Fibroblast of villous mesenchyme (primary cell): ENCODE data around the gene TRIM59. TPM values are rescaled to one million over a fixed set of nuclear protein-coding genes. Genes with fewer than 3 reads are reported as not detected.
A peak's percentile ranks its signal among the peaks of the same experiment; 100 is the strongest.

Experiments used
- DNase-seq: peaks from one replicate; pipeline ENCODE4 v3.0.0-alpha.2; 2010; ENCODE audit warnings: low read depth
- H3K4me3 ChIP-seq: 2 replicates; pipeline ENCODE4 v1.5.1; 2011; ENCODE audit warnings: low read depth, mild to moderate bottlenecking, low read length
- total RNA-seq: library from RNA; depleted of rRNA; stranded (reverse); fragments of >200 nt; gene quantifications from 2 replicates; pipeline ENCODE4 v1.2.3, GENCODE V29; 2012
- TF ChIP-seq, protein P1 (sequence below): IDR thresholded peaks from 2 replicates; pipeline ENCODE4 v1.5.1; 2012; ENCODE audit warnings: low read depth, mild to moderate bottlenecking, low read length; ENCODE audit not compliant: insufficient read depth

TRIM59 gene, protein sequence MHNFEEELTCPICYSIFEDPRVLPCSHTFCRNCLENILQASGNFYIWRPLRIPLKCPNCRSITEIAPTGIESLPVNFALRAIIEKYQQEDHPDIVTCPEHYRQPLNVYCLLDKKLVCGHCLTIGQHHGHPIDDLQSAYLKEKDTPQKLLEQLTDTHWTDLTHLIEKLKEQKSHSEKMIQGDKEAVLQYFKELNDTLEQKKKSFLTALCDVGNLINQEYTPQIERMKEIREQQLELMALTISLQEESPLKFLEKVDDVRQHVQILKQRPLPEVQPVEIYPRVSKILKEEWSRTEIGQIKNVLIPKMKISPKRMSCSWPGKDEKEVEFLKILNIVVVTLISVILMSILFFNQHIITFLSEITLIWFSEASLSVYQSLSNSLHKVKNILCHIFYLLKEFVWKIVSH
- total RNA-seq, result 29.6 and 47.5 TPM in 2 replicates

DNA sequence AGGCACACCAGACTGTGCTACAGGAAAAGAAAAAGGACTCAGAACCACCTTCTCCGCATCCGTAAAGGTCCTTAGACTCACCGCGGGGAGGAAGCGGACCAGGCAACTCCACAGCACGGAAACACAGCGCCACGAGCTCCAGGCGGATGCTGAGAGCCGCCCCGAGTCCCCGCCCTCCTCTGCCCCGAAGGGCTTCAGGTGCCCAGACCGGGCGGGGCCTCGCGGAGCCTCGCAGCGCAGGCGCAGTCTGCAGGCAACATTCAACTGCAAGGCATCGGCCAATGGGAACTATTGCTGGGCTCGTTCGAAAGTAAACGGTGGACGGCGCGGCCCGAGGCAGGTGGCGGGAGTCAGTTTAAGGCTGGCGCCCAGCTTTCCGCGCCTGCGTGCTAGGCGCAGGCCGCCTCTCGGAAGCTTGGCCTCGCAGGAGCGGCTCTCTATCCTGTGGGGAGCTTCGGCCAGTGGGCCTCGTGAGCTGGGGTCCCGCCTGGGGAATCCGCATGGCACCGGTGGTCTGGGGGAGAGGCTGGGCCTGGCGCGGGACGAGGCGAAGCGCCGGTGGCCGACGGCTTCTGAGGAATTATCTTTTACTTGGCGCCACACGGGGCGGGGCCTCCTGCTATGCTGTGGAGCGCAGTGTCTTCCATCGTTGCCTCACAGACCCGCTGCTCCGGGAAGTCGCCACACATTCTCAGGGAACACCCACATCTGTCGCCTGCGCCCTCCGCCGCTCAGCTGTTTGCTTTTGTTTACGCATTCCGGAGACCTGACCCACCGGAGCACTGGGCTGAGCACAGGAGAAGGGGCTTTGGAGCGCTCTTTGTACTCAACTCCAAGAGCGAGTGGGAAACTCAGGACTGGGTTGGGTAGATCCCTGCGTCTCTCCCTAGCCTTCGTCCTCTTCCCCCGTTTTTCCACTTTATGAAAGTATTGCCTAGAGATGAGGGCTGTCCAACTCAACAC lies at the start of gene TRIM59:
TRIM59 (minus strand) TSS at position 151 of the 963 bp plus-strand sequence. CDS start 10,603 bp downstream, outside the sequence.
- TF ChIP-seq, protein P1, sequence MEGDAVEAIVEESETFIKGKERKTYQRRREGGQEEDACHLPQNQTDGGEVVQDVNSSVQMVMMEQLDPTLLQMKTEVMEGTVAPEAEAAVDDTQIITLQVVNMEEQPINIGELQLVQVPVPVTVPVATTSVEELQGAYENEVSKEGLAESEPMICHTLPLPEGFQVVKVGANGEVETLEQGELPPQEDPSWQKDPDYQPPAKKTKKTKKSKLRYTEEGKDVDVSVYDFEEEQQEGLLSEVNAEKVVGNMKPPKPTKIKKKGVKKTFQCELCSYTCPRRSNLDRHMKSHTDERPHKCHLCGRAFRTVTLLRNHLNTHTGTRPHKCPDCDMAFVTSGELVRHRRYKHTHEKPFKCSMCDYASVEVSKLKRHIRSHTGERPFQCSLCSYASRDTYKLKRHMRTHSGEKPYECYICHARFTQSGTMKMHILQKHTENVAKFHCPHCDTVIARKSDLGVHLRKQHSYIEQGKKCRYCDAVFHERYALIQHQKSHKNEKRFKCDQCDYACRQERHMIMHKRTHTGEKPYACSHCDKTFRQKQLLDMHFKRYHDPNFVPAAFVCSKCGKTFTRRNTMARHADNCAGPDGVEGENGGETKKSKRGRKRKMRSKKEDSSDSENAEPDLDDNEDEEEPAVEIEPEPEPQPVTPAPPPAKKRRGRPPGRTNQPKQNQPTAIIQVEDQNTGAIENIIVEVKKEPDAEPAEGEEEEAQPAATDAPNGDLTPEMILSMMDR, result no peak
- DNase-seq, result peak; percentile 97
- peak within 1 kb of the TSS; percentile 80 for H3K4me3 ChIP-seq

DNA sequence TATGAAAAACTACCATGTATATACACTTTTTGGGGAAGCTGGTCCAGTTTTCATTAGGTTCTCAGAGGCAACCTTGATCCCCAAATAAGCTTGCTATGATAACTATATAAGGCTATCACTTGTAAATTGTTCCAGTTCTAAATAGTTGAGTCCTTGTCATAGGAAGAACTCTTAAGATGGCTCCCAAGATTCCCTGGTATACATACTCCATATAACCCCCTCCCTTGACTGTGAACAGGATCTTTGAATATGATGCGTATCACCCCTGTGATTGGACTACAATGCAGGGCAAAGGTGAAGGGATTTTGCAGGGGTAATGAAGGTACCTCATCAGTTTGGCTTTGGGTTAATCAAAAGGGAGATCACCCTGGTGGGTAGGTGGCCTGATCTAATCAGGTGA lies 48.6 kb upstream of the TRIM59 start:
- H3K4me3 ChIP-seq, result no peak overlapping the region
- DNase-seq, result no peak
- TF ChIP-seq, protein P1, result no peak

DNA sequence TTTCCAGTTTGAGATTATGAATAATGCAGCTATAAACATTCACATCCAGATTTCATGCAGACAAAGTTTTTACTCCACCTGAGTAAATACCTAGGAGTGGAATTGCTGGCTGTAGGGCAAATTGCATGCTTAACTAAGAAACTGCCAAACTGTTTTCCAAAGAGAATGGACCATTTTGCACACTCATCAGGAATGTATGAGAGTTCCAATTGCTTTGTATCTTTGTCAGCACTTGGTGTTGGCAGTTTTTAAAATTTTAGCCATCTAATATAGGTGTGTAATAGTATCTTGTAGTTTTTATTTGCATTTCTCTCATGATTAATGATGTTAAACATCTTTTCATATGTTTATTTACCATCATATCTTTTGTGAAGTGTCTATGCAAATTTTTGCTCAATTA lies 40.6 kb upstream of the TRIM59 start:
- TF ChIP-seq, protein P1, result no peak
- DNase-seq, result no peak
- H3K4me3 ChIP-seq, result no peak overlapping the region

DNA sequence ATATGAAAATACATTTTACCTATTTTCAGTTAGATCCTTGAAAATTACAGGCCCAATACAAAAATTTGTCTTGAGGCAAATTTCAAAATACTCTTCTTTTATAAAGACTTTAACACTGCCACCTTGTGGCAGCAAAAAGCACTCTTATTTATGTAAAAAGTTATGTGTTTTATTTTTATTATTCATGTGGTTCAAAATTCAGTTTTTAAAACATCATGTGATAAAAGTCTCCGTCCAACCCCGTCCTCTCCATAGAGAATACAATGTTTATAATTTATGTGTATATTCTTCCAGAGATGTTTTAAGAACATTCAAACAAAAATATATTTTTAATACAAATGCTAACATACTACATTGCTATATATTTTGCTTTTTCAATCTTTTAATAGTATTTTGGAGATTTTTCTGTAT lies 36.9 kb upstream of the TRIM59 start:
- no peak overlapping the region for H3K4me3 ChIP-seq
- DNase-seq, result peak; percentile 74
- TF ChIP-seq, protein P1, result peak; percentile 53

DNA sequence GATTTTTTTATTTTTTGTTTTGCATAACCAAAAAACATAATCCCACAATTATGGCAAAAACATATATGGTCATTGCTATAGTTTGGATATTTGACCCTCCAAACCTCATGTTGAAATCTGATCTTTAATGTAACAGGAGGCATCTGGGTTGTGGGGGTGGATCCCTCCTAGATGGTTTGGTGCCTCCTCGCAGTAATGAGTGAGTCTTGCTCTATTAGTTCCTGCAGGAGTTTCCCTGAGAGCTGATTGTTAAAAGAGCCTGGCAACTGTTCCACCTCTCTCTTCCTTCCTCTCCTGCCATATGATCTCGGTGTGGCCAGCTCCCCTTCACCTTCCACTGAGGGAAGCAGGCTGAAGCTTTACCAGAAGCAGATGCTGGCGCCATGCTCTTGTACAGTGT lies 33.2 kb upstream of the TRIM59 start:
- TF ChIP-seq, protein P1, result no peak
- no peak for DNase-seq

DNA sequence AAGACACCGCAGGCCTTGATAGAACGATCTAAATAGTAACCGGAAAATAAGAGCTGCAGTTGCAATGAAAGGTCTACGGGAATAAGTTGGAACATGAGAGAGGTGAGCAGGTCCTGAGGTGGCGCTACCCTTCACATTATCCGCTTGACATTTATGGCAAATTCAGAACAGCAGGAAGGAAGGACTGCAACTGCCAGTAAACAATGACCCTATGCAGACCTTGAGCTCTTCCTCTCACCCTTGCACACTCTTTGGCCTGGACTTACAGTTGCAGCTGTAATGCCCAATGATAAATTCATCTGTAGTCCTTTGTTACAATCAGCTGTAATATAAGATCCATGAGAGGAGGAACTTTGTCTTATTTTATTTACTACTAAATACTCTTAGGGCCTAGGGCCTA lies 32.3 kb upstream of the TRIM59 start:
- TF ChIP-seq, protein P1, result no peak
- no peak overlapping the region for H3K4me3 ChIP-seq
- DNase-seq, result no peak

More for the DNA sequence above, 33.2 kb upstream of the TRIM59 start:
- no peak overlapping the region for H3K4me3 ChIP-seq
